ENCODE results near the gene SMYD3. TPM values are rescaled to one million over a fixed set of nuclear protein-coding genes. Genes with fewer than 3 reads are reported as not detected.

Gene SMYD3
- total RNA-seq, 1 donor from 2014 or later: 0.32 TPM

GRCh38 chr1:245901565-245901964 lies 605.5 kb downstream of the SMYD3 start:
- H3K27ac ChIP-seq: no peak overlapping the region
- H3K4me1 ChIP-seq: no peaks in the 10 kb centered on the region
- intact Hi-C loops (cut with DNase I): no loop called here
- H3K4me3 ChIP-seq: no peak overlapping the region
- H3K9me3 ChIP-seq: no peaks in the 10 kb centered on the region
- DNase-seq (ENCODE audit: low spot score in 2 of 2): no peak
- H3K27me3 ChIP-seq: no peaks in the 10 kb centered on the region
- TF ChIP-seq CTCF (IDR thresholded peaks at IDR 0.05): no peak
- H3K36me3 ChIP-seq: no peaks in the 10 kb centered on the region

- intact Hi-C loops (cut with DNase I): no loop called here
- Histone ChIP-seq H3K4me3 (no peak overlapping the region), H3K9me3 (no peaks in the 10 kb centered on the region), H3K36me3 (no peaks in the 10 kb centered on the region), H3K27me3 (no peaks in the 10 kb centered on the region), H3K27ac (no peak overlapping the region), H3K4me1 (no peaks in the 10 kb centered on the region)
- no peak for DNase-seq (ENCODE audit: low spot score in 2 of 2)
- TF ChIP-seq CTCF (IDR thresholded peaks at IDR 0.05): no peak
These were observed 606.0 kb downstream of the SMYD3 start for GRCh38 chr1:245901037-245901436.

GRCh38 chr1:245898581-245898980 lies 608.5 kb downstream of the SMYD3 start:
- H3K9me3 ChIP-seq: no peaks in the 10 kb centered on the region
- no peaks in the 10 kb centered on the region for H3K4me1 ChIP-seq
- no peaks in the 10 kb centered on the region for H3K27me3 ChIP-seq
- no peak for DNase-seq (ENCODE audit: low spot score in 2 of 2)
- no peak for TF ChIP-seq CTCF (IDR thresholded peaks at IDR 0.05)
- no peak overlapping the region for H3K27ac ChIP-seq
- intact Hi-C loops (cut with DNase I): no loop called here
- H3K36me3 ChIP-seq: no peaks in the 10 kb centered on the region
- H3K4me3 ChIP-seq: no peak overlapping the region

- intact Hi-C loops (cut with DNase I): no loop called here
- TF ChIP-seq CTCF (IDR thresholded peaks at IDR 0.05): no peak
- no peak for DNase-seq (ENCODE audit: low spot score in 2 of 2)
- Histone ChIP-seq H3K27ac (no peak overlapping the region), H3K36me3 (no peaks in the 10 kb centered on the region), H3K9me3 (peaks cover 0 to 3% of the 10 kb centered on the region in 2 donors), H3K4me1 (no peaks in the 10 kb centered on the region), H3K4me3 (no peak overlapping the region), H3K27me3 (no peaks in the 10 kb centered on the region)
These were observed 610.8 kb downstream of the SMYD3 start for GRCh38 chr1:245896258-245896657.

GRCh38 chr1:245895455-245895959 lies 611.6 kb downstream of the SMYD3 start:
- no peaks in the 10 kb centered on the region for H3K27me3 ChIP-seq
- no peaks in the 10 kb centered on the region for H3K36me3 ChIP-seq
- H3K4me3 ChIP-seq: no peak overlapping the region
- TF ChIP-seq CTCF (IDR thresholded peaks at IDR 0.05): no peak
- no peak for DNase-seq (ENCODE audit: low spot score in 2 of 2)
- no peak overlapping the region for H3K27ac ChIP-seq
- intact Hi-C loops (cut with DNase I): no loop called here
- peaks cover 3% of the 10 kb centered on the region in 2 donors for H3K9me3 ChIP-seq
- H3K4me1 ChIP-seq: no peaks in the 10 kb centered on the region

- H3K4me1 ChIP-seq: no peaks in the 10 kb centered on the region
- H3K4me3 ChIP-seq: no peak overlapping the region
- no peak for DNase-seq (ENCODE audit: low spot score in 2 of 2)
- H3K27me3 ChIP-seq: no peaks in the 10 kb centered on the region
- peaks cover 3 to 10% of the 10 kb centered on the region in 2 donors for H3K9me3 ChIP-seq
- no peak for TF ChIP-seq CTCF (IDR thresholded peaks at IDR 0.05)
- no peak overlapping the region for H3K27ac ChIP-seq
- intact Hi-C loops (cut with DNase I): no loop called here
- no peaks in the 10 kb centered on the region for H3K36me3 ChIP-seq
These were observed 612.2 kb downstream of the SMYD3 start for GRCh38 chr1:245894843-245895242.
